ENCODE data around the gene UNC5A. TPM values are rescaled to one million over a fixed set of nuclear protein-coding genes. Genes with fewer than 3 reads are reported as not detected.

Gene UNC5A
- total RNA-seq, 1 donor from 2014 or later: 5.6 TPM

DNA sequence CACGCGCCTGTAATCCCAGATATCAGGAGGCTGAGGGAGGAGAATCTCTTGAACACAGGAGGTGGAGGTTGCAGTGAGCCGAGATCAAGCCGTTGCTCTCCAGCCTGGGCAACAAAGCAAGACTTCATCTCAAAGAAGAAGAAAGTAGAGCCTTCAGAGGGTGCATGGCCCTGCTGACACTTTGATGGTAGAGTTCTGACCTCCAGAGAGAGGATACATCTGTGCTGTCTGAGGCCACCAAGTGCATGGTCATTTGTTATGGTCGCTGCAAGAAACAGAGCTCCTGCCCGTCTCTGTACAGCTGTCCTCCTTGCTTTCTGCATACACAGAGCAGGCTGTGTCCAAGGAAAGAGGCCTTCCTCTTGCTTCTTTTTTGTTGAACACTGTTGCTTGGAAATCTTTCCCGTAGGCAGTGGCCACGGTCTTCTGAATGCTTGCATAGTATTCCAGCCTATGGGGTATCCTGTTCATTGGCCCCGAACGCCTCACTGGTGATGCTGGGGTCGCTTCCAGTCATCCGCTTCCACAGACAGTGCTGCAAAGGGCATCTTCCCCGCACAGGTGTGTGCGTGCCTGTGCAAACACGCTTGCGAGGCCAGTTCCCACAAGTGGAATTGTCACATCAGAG, 36.8 kb upstream of the UNC5A start:
- Mint-ChIP-seq H3K4me1 (ENCODE audit: low read depth, unreplicated experiment) (no peaks in the 10 kb centered on the region), H3K9me3 (ENCODE audit: unreplicated experiment) (peaks cover 3% of the 10 kb centered on the region), H3K36me3 (ENCODE audit: unreplicated experiment) (peaks cover 5% of the 10 kb centered on the region), H3K4me3 (ENCODE audit: unreplicated experiment) (no peak overlapping the region), H3K27me3 (ENCODE audit: unreplicated experiment) (no peaks in the 10 kb centered on the region), H3K27ac (ENCODE audit: unreplicated experiment) (no peak overlapping the region)
- DNase-seq: no peak
- TF ChIP-seq, protein P1, sequence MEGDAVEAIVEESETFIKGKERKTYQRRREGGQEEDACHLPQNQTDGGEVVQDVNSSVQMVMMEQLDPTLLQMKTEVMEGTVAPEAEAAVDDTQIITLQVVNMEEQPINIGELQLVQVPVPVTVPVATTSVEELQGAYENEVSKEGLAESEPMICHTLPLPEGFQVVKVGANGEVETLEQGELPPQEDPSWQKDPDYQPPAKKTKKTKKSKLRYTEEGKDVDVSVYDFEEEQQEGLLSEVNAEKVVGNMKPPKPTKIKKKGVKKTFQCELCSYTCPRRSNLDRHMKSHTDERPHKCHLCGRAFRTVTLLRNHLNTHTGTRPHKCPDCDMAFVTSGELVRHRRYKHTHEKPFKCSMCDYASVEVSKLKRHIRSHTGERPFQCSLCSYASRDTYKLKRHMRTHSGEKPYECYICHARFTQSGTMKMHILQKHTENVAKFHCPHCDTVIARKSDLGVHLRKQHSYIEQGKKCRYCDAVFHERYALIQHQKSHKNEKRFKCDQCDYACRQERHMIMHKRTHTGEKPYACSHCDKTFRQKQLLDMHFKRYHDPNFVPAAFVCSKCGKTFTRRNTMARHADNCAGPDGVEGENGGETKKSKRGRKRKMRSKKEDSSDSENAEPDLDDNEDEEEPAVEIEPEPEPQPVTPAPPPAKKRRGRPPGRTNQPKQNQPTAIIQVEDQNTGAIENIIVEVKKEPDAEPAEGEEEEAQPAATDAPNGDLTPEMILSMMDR (IDR thresholded peaks at IDR 0.05; ENCODE audit: partially characterized antibody, unreplicated experiment): no peak

DNA sequence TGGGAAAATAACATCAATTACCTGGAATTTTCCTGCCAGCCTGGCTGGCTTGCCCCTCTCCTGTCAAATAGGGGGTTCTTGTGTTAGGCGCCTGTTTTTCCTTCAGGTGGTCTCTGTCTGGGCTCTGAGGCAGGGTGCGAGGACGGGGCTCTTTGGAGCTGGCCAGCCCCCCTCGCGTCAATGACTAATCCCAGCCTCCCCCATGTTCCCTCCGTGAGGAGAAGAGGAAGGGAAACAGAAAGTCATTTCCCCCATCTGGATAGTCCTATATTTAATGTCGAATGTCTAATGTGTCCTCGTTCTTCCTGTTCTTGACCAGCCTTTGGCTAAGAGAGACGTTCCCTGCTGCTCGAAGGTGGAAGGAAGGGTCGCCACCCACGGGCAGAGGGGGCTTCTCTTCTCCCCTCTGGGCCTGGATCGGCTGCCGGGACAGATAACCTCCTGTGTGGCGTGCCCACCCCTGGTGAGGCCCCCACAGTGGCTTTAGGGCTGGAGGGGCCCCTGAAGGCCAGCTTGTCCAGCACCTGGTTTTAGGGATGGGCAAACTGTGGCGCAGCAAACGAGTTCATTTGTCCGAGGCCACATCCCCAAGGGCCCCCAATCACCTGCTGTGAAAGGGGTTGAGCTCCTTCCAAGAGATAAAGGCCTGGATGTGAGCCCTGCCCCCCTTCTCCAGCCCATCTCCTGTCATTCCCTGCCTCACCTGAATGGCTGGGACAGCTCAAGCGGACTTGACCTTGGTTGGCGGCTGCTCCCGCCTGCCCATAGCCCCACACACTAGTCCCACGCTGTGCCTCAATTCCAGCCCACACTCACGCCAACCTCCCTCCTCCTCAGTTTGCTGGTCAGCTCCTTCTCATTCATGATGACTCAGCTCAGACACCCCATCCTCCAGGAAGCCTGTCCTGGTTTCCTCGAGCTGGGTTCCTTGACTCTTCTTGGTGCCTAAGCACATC, 35.9 kb upstream of the UNC5A start:
- no peak overlapping the region for H3K27ac Mint-ChIP-seq (ENCODE audit: unreplicated experiment)
- TF ChIP-seq, protein P1 (IDR thresholded peaks at IDR 0.05; ENCODE audit: partially characterized antibody, unreplicated experiment): no peak
- no peak for DNase-seq
- H3K27me3 Mint-ChIP-seq (ENCODE audit: unreplicated experiment): peaks cover 2% of the 10 kb centered on the region
- H3K36me3 Mint-ChIP-seq (ENCODE audit: unreplicated experiment): peaks cover 5% of the 10 kb centered on the region
- H3K4me3 Mint-ChIP-seq (ENCODE audit: unreplicated experiment): no peak overlapping the region
- peaks cover 3% of the 10 kb centered on the region for H3K9me3 Mint-ChIP-seq (ENCODE audit: unreplicated experiment)
- H3K4me1 Mint-ChIP-seq (ENCODE audit: low read depth, unreplicated experiment): no peaks in the 10 kb centered on the region

DNA sequence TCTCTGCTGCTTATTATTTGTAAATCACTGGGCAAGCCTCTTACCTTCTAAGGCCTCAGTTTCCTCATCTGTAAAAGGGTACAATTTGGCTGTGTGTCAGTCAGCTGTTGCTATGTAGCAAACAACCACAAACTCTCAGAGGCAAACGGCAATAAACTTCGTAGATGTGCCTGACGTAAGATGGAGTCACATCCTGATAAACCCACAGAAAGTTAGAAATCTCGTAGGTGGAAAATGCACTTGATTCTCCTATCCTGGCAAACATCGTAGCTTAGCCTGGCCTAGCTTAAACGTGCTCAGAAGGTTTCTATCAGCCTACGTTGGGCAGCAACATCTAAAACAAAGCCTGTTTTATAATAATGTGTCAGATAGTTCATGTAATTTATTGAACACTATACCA, 35.0 kb upstream of the UNC5A start:
- DNase-seq: no peak
- H3K36me3 Mint-ChIP-seq (ENCODE audit: unreplicated experiment): peaks cover 5% of the 10 kb centered on the region
- H3K27ac Mint-ChIP-seq (ENCODE audit: unreplicated experiment): no peak overlapping the region
- TF ChIP-seq, protein P1 (IDR thresholded peaks at IDR 0.05; ENCODE audit: partially characterized antibody, unreplicated experiment): no peak
- peaks cover 3% of the 10 kb centered on the region for H3K9me3 Mint-ChIP-seq (ENCODE audit: unreplicated experiment)
- peaks cover 3% of the 10 kb centered on the region for H3K27me3 Mint-ChIP-seq (ENCODE audit: unreplicated experiment)
- H3K4me3 Mint-ChIP-seq (ENCODE audit: unreplicated experiment): no peak overlapping the region
- no peaks in the 10 kb centered on the region for H3K4me1 Mint-ChIP-seq (ENCODE audit: low read depth, unreplicated experiment)

DNA sequence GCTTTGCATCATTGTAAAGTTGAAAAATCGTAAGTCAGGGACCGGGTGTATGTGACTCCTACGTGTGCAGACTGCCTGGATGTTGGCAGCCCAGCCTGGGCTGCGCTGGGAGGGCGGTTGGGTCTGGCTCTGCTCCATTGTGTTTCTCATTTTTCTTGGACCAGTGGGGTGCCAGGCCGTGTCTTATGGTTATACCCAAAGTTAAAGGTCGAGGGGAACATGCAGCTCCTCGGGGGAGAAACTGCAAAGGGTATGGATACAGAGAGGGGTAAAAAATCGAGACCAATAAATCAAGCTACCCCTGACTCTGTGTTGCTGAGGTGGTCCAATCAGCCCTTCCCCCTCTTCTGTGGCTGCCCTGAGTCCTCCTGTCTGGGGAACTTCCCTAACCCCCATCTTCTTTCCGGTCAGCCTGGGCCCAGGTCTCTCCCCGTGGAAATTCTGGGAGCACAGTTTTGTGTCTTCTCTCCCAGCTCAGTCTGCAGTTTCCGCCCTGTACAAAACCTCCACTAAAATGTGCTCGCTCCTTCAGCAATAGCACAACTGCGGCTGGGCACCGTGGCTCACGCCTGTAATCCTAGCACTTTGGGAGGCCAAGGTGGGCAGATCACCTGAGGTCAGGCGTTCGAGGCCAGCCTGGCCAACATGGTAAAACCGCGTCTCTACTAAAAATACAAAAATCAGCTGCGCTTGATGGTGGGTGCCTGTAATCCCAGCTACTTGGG, 34.1 kb upstream of the UNC5A start:
- Mint-ChIP-seq H3K27ac (ENCODE audit: unreplicated experiment) (no peak overlapping the region), H3K36me3 (ENCODE audit: unreplicated experiment) (peaks cover 5% of the 10 kb centered on the region), H3K9me3 (ENCODE audit: unreplicated experiment) (peaks cover 3% of the 10 kb centered on the region), H3K4me1 (ENCODE audit: low read depth, unreplicated experiment) (no peaks in the 10 kb centered on the region), H3K4me3 (ENCODE audit: unreplicated experiment) (no peak overlapping the region), H3K27me3 (ENCODE audit: unreplicated experiment) (peaks cover 3% of the 10 kb centered on the region)
- TF ChIP-seq, protein P1 (IDR thresholded peaks at IDR 0.05; ENCODE audit: partially characterized antibody, unreplicated experiment): no peak
- no peak for DNase-seq

Measured in glutamatergic neuron (in vitro differentiated cells).